GM13977 (cell line): ENCODE measurements around the gene FIGN.

Experiments used
- DNase-seq: peaks from one replicate; pipeline ENCODE4 v3.0.0; 2012; ENCODE audit warnings: low spot score
- CTCF ChIP-seq: IDR thresholded peaks from 2 replicates; pipeline ENCODE4 v1.5.1; 2012; ENCODE audit warnings: mild to moderate bottlenecking, control low read depth; ENCODE audit not compliant: insufficient read depth; ENCODE audit errors: extremely low read depth, missing control alignments
- in situ Hi-C: fragments of 300-500 bp; cut with MboI; formaldehyde crosslinking; loops from one replicate; pipeline ENCODE4 v1.12.0; 2022; ENCODE audit warnings: low sequenced_read_pairs, low pct_unique_long_range_greater_than_20kb, mixed read lengths, inconsistent platforms; ENCODE audit not compliant: unreplicated experiment

The FIGN gene

GRCh38 chr2:163658556-163658955 is 77.3 kb downstream of the FIGN start:
- no peak for TF ChIP-seq CTCF
- in situ Hi-C loops, result no loop called here
- no peak for DNase-seq

GRCh38 chr2:163657281-163657656 is 78.5 kb downstream of the FIGN start:
- no peak for DNase-seq
- no peak for TF ChIP-seq CTCF
- in situ Hi-C loops, result no loop called here

GRCh38 chr2:163656622-163657280 is 79.1 kb downstream of the FIGN start:
- no peak for TF ChIP-seq CTCF
- DNase-seq, result no peak
- in situ Hi-C loops, result no loop called here

GRCh38 chr2:163655667-163656066 is 80.1 kb downstream of the FIGN start:
- TF ChIP-seq CTCF, result no peak
- DNase-seq, result no peak
- in situ Hi-C loops, result no loop called here

GRCh38 chr2:163652751-163653150 is 83.1 kb downstream of the FIGN start:
- no peak for TF ChIP-seq CTCF
- in situ Hi-C loops, result no loop called here
- DNase-seq, result no peak

GRCh38 chr2:163649080-163649479 is 86.7 kb downstream of the FIGN start:
- in situ Hi-C loops, result no loop called here
- DNase-seq, result no peak
- TF ChIP-seq CTCF, result no peak
